NCI-H2196 (cell line): ENCODE data around the gene DRD2.

ENCODE experiments used
- DNase-seq: peaks from one replicate; lab custom pipeline; 2025; ENCODE audit not compliant: unreplicated experiment; lab: John Stamatoyannopoulos, UW

Gene DRD2

GRCh38 chr11:113487622-113488021 is 12.4 kb upstream of the DRD2 start:
- no peak for DNase-seq

- DNase-seq, result no peak
These were observed 9.0 kb upstream of the DRD2 start for GRCh38 chr11:113484223-113484622.

- DNase-seq, result no peak
These were observed 6.5 kb upstream of the DRD2 start for GRCh38 chr11:113481672-113482071.

GRCh38 chr11:113481226-113481625 is 6.0 kb upstream of the DRD2 start:
- no peak for DNase-seq

GRCh38 chr11:113477321-113477720 is 2.1 kb upstream of the DRD2 start:
- DNase-seq, result peak; percentile 11

GRCh38 chr11:113476553-113476952 is 1.4 kb upstream of the DRD2 start:
- no peak for DNase-seq

- DNase-seq, result peak; percentile 48
These were observed 637 bp downstream of the DRD2 start for GRCh38 chr11:113474362-113475159.

GRCh38 chr11:113473983-113474361 is 1.2 kb downstream of the DRD2 start:
- DNase-seq, result no peak

GRCh38 chr11:113472471-113472870 is 2.7 kb downstream of the DRD2 start:
- no peak for DNase-seq

- DNase-seq, result no peak
These were observed 5.0 kb downstream of the DRD2 start for GRCh38 chr11:113470233-113470632.

GRCh38 chr11:113468726-113469345 is 6.4 kb downstream of the DRD2 start:
- no peak for DNase-seq

- DNase-seq, result no peak
These were observed 7.7 kb downstream of the DRD2 start for GRCh38 chr11:113467545-113467944.

- DNase-seq, result no peak
These were observed 9.4 kb downstream of the DRD2 start for GRCh38 chr11:113465786-113466185.

- DNase-seq, result no peak
These were observed 10.8 kb downstream of the DRD2 start for GRCh38 chr11:113464416-113464815.

- no peak for DNase-seq
These were observed 12.4 kb downstream of the DRD2 start for GRCh38 chr11:113462830-113463229.

- no peak for DNase-seq
These were observed 13.6 kb downstream of the DRD2 start for GRCh38 chr11:113461639-113462038.

GRCh38 chr11:113460469-113460868 is 14.7 kb downstream of the DRD2 start:
- DNase-seq, result no peak

GRCh38 chr11:113458189-113458588 is 17.0 kb downstream of the DRD2 start:
- DNase-seq, result no peak

GRCh38 chr11:113457784-113458183 is 17.4 kb downstream of the DRD2 start:
- no peak for DNase-seq

- DNase-seq, result no peak
These were observed 20.7 kb downstream of the DRD2 start for GRCh38 chr11:113454455-113454854.

- no peak for DNase-seq
These were observed 25.5 kb downstream of the DRD2 start for GRCh38 chr11:113449743-113450142.

- DNase-seq, result no peak
These were observed 26.9 kb downstream of the DRD2 start for GRCh38 chr11:113448316-113448677.
